HG03457 (cell line): ENCODE measurements around the gene TP53I11.

Source experiments
- ATAC-seq: cut with Tn5 transposase; IDR thresholded peaks from one replicate; pipeline ENCODE4 v1.9.1; 2021; ENCODE audit warnings: moderate number of reproducible peaks; ENCODE audit not compliant: unreplicated experiment

Gene TP53I11

DNA sequence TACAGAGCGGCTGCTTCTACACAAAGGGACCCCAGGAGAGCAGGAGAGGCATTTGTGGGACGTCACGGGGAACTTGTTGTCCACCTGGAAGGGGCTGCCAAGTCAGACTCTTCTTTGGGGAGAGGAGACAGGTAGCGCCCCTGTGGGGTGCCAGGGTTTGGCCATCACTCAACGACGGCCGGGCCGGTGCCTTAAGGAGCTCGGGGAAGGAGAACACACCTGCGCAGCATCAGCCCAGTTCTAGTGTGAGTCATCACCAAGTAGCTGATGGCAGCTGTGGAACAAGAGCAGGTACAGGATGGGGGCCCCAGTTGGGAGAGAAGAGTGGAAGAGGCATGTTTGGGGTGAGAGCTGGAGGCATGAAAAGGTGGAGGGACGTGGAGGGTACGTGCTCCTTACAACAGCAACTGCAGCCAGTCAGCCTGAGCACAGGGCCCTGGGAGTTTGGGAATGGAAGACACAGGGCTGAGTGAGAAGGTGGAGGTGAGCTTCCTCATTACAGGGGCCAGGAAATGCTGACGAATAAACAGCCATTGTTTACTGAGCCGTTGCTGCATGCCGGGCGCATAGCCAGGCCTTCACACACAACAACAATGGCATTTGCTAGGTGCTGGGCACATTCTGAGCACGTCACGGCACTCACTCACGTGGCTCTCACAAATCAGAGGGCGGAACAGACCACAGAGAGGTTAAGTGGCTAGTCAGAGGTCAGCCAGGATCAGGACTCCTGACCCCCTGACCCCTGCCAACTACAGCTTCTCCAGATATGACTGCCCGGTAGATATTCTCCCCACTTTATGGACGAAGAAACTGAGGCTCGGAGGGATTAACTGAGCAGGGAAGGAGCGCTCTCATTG, 29.1 kb upstream of the TP53I11 start:
- ATAC-seq, result no peak

- ATAC-seq, result no peak
Observed at GRCh38 chr11:44978961-44979331, 28.3 kb upstream of the TP53I11 start.

DNA sequence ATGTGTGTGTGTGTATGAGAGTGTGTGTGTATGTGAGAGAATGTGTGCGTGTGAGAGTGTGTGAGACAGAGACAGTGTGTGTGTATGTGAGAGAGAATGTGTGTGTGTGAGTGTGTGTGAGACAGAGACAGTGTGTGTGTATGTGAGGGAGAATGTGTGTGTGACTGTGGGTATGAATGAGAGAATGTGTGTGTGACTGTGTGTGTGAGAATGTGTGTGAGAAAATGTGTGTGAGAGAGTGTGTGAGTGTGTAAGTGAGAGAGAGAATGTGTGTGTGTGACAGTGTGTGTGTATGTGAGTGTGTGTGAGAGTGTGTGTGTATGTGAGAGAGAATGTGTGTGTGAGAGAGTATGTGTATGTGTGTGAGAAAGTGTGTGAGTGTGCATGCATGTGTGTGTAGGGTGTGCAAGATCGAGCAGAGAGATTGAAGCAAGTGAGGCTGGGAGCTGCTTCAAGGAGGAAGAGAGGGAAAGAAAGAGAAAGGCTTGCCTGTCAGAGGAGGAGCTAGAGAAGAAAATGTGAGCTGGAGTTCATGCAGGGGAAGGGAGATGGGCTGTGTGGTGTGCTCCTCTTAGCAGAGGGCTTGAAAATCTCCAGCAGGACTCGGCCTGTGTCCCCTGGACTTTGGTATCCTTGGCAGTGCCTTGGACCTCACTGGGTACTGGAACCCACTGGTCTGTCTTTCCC, 27.7 kb upstream of the TP53I11 start:
- no peak for ATAC-seq

DNA sequence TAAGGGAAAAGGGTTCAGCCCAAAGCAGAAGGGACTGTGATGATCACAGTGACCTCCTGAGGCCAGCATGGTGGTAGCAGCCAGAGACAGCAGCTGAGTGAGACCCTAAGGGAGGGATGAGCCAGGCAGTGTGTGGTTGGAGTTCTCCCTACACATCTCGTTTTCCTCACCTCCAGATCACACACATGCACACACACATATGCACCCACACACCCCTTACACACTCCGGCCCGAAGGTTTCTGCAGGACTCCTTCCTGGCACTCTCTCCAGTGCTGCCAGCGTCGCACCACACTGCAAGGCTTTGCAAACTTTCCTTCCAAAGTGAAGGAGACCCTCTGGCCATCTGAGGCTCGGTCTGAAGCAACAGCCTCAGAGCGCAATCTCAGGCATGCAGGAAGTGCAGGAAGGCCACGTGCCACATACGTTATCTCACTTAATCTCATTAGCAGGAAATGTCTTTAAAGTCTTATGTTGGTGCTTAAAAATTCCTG, 26.9 kb upstream of the TP53I11 start:
- no peak for ATAC-seq

- no peak for ATAC-seq
Observed at GRCh38 chr11:44976576-44976975, 25.9 kb upstream of the TP53I11 start.

DNA sequence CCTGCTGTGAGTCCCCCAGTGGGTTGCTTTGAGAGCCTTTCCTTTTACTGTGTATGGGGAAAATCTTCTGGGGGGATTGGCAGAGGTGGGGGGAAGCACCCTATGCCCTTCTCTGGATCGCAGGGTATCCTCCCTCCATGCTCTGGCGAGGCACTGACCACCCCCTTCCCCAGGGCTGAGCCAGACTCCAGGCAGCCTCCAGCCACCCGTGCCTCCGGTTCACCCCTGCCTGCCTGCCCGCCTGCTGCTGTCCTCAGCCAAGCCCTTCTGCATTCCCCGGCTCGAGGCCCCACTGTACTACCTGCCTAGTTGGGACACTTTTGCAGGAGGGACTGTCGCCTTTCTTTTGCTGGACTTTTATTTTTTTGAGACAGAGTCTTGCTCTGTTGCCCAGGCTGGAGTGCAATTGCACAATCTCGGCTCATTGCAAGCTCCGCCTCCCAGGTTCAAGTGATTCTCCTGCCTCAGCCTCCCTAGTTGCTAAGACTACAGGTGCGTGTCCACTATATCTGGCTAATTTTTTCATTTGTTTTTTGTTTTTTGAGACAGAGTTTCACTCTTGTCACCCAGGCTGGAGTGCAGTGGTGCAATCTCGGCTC, 23.8 kb upstream of the TP53I11 start:
- ATAC-seq, result no peak

DNA sequence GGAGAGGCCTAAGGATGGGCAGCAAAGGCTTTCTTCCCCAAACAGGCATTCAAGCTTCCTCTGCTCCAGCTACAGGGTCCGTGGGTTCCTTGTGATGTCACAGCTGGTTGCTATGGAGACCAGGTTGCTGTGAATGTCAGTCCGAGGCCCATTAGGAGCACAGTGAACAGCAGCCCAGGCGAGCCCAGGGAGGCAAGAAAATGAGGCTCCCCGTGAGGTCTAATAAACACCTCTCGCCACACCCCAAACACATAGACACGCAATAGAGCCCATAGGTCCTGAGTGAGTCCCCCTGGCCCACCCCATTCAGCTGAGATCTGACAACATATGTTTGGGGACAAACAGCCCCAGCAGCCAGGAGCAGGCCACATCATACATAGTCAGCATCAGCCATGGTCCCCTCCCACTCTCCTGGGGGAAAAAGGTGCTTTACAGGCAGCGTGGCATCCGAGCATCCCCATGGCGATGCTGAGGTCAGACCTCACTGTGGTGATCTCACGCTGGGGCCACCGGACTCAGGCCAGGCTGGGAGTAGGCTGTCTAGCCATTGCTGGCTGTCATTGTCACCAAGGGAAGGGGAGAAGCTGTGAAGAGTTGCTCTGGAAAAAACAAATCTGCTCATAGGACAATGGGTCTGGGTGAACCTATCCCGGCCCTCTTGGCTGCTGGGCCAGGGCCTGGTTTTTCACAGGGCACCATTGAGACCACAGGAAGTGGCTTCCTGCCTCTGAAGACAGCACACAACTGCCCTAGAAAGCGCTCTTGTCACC, 23.1 kb upstream of the TP53I11 start:
- ATAC-seq, result no peak

DNA sequence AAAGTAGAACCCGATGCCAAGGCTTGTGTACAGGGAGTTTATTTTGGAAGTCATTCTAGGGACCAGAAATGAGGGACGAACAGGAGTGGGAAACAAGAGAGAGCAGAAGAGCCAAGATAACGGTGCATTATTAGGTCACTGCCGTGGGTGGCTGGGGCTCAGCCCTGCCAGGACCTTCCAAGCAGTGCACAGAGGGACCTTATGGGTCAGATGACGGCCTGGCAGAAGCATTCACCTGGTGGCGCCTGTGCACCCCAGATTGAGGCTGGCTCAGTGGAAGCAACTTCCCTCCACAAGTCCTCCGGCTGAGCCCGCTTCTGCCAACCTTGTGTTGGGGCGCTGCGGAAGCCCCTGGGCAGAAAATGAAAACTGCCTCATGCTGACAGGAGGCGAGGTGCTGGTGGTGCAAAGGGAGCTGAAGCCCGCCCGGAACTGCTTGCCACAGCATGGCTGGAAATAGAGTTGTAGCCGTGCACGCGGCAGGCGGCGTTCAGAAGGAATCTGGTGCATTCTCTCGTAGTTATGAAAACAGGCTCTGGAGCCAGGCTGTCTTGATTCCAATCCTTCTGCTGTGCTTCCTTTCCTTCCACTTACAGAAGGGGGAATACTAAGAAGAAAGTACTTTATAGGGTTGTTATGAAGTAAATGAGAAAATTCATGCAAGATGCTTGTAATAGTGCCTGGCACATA, 22.2 kb upstream of the TP53I11 start:
- no peak for ATAC-seq

- no peak for ATAC-seq
Observed at GRCh38 chr11:44971185-44971584, 20.5 kb upstream of the TP53I11 start.

GRCh38 chr11:44970293-44970692, 19.6 kb upstream of the TP53I11 start:
- no peak for ATAC-seq

DNA sequence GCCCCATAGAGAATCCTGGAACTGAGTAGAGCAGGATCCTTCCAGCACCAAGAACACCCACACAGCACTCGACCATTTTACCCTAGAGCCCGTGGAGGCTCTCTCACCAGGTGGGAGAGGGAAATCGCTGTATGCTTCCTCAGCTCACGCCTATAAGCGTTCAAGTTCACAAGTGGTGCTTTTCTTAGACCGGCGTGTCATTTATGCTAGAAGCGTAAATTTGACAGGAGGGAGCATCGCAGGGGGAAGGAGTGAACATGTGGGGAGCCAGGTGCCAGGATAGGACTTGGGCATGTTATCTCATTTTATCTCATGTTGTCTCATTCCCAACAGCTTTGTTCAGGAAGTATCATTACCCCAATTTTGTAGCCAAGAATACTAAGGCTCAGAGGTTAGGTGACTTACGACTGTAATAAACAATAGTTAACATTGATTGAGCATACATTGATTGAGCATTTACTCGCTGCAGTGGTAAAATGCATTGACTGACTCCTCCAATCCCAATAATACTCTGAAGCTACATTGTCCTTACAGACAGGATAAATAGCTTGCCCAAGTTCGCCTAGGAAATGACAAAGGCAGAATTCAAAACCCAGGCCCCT, 19.1 kb upstream of the TP53I11 start:
- no peak for ATAC-seq

- no peak for ATAC-seq
Observed at GRCh38 chr11:44968510-44968909, 17.8 kb upstream of the TP53I11 start.

GRCh38 chr11:44967930-44968496, 17.3 kb upstream of the TP53I11 start:
- ATAC-seq, result no peak

DNA sequence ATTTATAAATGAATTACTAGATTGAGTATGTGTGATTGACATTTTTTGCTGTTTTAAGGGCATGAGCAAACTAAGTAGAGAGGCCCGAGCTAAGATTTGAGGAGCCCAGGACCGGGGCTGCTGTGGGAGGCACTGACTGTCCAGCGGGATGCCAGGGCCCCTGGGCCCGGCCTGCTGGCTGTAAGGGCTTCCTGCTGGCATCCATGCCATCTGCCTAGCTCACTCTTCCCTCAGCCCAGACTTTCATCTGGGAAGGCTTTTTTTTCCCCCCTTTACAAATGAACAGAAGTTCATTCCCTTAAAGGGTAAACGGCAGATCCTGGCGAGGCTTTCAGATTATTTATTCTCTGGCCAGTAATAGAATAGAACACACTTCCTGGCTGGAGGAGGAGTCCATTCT, 16.0 kb upstream of the TP53I11 start:
- ATAC-seq, result no peak

- ATAC-seq, result no peak
Observed at GRCh38 chr11:44964526-44965209, 14.0 kb upstream of the TP53I11 start.

GRCh38 chr11:44963948-44964347, 13.3 kb upstream of the TP53I11 start:
- ATAC-seq, result no peak

DNA sequence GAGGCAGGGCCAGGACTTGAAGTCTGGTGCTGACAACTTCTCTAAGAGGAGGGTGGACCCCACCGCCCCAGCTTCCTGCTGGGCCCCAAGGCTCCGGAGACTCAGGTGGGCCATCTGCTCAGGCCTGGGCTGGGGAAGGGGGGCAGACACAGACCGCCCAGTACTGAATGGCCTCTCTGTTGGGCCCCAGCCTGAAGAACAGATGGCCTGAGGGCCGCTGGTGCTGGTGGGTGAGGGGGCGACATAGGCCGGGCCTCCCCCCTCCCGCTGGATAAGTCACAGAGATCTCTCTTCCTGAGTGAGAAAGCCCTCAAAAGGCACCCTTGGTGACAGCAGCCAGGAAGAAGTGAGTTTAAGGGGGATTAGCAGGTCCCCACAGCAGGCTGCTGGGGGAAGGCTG, 12.5 kb upstream of the TP53I11 start:
- ATAC-seq, result no peak

DNA sequence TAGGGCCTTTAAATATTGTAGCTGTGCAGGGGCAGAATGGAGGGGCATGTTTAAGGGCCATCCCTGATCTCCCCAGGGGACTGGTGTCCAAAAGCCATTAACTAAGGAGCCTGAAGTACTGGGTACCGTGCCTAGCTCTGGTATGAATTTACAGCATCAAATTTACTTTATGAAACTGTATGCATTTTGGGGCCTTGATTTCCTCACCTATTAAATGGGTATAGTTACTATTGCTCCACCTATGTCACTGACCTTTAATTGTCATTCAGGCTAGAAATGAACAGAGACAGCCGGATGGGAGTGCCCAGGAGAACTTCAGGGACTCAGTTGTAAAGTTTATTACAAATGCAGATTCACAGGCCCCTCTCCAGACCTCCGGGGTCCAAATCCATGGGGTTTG, 11.8 kb upstream of the TP53I11 start:
- ATAC-seq, result no peak

DNA sequence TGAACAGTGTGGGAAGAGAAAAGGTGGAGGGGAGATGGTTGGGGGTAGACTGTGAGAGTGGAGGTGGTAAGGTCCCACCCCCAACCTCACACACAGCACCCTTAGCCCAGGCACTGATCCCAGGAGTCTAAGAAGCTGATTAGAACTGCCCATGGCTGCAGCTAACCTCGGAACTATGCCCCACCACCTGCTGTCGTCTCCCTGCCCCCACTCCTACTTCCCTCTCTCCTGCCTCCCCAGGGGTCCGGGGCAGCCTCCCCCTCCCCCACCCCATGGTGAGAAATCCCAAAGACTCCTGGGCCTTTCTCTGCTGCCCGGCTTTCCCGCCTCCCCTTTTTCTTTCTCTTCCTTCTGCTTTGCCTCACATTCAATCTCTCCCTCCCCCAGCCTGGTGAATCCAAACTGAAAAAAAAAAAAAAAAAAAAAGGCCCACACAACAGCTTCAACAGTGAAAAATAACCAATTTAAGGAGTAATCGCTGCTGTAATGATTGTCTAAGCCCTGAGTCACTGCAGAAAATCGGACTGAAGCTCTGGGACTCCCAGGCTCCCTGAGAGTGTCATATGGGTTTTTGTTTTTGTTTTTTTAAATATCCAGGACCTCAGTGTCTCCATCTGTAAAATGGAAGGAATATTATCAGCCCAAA, 9.6 kb upstream of the TP53I11 start:
- no peak for ATAC-seq
